GM19328 (cell line): ENCODE results near the gene CLVS2.

Experiments
- ATAC-seq: cut with Tn5 transposase; IDR thresholded peaks from one replicate; pipeline ENCODE4 v1.9.1; 2021; ENCODE audit warnings: mild to moderate bottlenecking, moderate library complexity; ENCODE audit not compliant: unreplicated experiment

CLVS2 gene

GRCh38 chr6:123024976-123025375, 28.9 kb downstream of the CLVS2 start:
- ATAC-seq: no peak

- no peak for ATAC-seq
These were observed 31.4 kb downstream of the CLVS2 start for GRCh38 chr6:123027408-123027807.

- no peak for ATAC-seq
These were observed 32.2 kb downstream of the CLVS2 start for GRCh38 chr6:123028263-123028662.

GRCh38 chr6:123030282-123030681, 34.2 kb downstream of the CLVS2 start:
- ATAC-seq: no peak

GRCh38 chr6:123036648-123037047, 40.6 kb downstream of the CLVS2 start:
- no peak for ATAC-seq

- no peak for ATAC-seq
These were observed 43.4 kb downstream of the CLVS2 start for GRCh38 chr6:123039431-123039830.

GRCh38 chr6:123042401-123042800, 46.4 kb downstream of the CLVS2 start:
- ATAC-seq: no peak

GRCh38 chr6:123044341-123044860, 48.4 kb downstream of the CLVS2 start:
- ATAC-seq: no peak

GRCh38 chr6:123053602-123054225, 57.7 kb downstream of the CLVS2 start:
- ATAC-seq: no peak

- no peak for ATAC-seq
These were observed 59.2 kb downstream of the CLVS2 start for GRCh38 chr6:123055256-123055655.

- no peak for ATAC-seq
These were observed 66.6 kb downstream of the CLVS2 start for GRCh38 chr6:123062670-123063069.

GRCh38 chr6:123064038-123064437, 68.0 kb downstream of the CLVS2 start:
- no peak for ATAC-seq

- ATAC-seq: no peak
These were observed 78.6 kb downstream of the CLVS2 start for GRCh38 chr6:123074616-123075015.

- no peak for ATAC-seq
These were observed 89.4 kb downstream of the CLVS2 start for GRCh38 chr6:123085403-123085802.

GRCh38 chr6:123089226-123089625, 93.2 kb downstream of the CLVS2 start:
- no peak for ATAC-seq

- no peak for ATAC-seq
These were observed 95.3 kb downstream of the CLVS2 start for GRCh38 chr6:123091091-123091895.

- ATAC-seq: no peak
These were observed 95.8 kb downstream of the CLVS2 start for GRCh38 chr6:123091896-123092271.

- no peak for ATAC-seq
These were observed 98.8 kb downstream of the CLVS2 start for GRCh38 chr6:123094795-123095194.

GRCh38 chr6:123105561-123105960, 109.5 kb downstream of the CLVS2 start:
- no peak for ATAC-seq

GRCh38 chr6:123116370-123116769, 120.3 kb downstream of the CLVS2 start:
- ATAC-seq: no peak

- ATAC-seq: no peak
These were observed 121.3 kb downstream of the CLVS2 start for GRCh38 chr6:123117145-123117908.

- ATAC-seq: no peak
These were observed 122.8 kb downstream of the CLVS2 start for GRCh38 chr6:123118811-123119210.
